ENCODE measurements around the gene CAMK2G. TPM values are rescaled to one million over a fixed set of nuclear protein-coding genes. Genes with fewer than 3 reads are reported as not detected.

CAMK2G gene
- total RNA-seq, 4 donors from 2014 or later: 34.7 to 159 (median 110) TPM

DNA sequence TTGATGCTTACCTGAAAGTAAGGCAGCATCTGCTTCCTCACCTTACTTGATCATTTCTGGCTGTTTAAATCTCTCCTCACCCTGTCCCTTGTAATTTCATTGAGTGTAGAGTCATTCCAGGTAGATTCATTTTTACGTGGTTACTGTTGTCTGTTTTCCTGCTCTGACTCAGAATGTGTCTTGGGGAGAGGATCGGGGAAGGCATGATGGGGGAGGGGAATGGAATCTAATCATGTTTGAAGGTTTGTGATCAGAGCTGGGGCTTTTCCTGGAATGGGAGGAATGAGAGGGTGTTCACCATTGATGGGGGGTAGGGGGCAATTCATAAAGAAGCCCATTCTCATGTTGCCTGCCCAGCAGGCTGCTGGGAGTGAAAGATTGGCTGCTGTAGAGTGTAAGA, 111.4 kb downstream of the CAMK2G start:
- no peaks in the 10 kb centered on the region for H3K9me3 ChIP-seq
- H3K4me3 ChIP-seq: no peak overlapping the region
- TF ChIP-seq, protein P1, sequence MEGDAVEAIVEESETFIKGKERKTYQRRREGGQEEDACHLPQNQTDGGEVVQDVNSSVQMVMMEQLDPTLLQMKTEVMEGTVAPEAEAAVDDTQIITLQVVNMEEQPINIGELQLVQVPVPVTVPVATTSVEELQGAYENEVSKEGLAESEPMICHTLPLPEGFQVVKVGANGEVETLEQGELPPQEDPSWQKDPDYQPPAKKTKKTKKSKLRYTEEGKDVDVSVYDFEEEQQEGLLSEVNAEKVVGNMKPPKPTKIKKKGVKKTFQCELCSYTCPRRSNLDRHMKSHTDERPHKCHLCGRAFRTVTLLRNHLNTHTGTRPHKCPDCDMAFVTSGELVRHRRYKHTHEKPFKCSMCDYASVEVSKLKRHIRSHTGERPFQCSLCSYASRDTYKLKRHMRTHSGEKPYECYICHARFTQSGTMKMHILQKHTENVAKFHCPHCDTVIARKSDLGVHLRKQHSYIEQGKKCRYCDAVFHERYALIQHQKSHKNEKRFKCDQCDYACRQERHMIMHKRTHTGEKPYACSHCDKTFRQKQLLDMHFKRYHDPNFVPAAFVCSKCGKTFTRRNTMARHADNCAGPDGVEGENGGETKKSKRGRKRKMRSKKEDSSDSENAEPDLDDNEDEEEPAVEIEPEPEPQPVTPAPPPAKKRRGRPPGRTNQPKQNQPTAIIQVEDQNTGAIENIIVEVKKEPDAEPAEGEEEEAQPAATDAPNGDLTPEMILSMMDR (IDR thresholded peaks at IDR 0.05): no peak
- no peak for TF ChIP-seq POLR2A (IDR thresholded peaks at IDR 0.05)
- H3K36me3 ChIP-seq: peaks cover 0 to 93% (median 5%) of the 10 kb centered on the region in 3 donors
- DNase-seq: no peak
- peaks cover 0 to 4% (median 0%) of the 10 kb centered on the region in 4 donors for H3K4me1 ChIP-seq
- no peaks in the 10 kb centered on the region for H3K27me3 ChIP-seq
- no peak overlapping the region for H3K27ac ChIP-seq

Small RNA genes lying within 50 kb of the gene (small RNA-seq; reads per million reads assigned to genes)
- gene AC022400.9 (0 reads per million in 2 donors), gene ZSWIM8-AS1 (0 reads per million in 2 donors)

Other genes starting within 250 kb of the CAMK2G start
- not detected for gene MYOZ1, start 233.1 kb downstream of the CAMK2G start, total RNA-seq
- gene SYNPO2L, start 218.5 kb downstream of the CAMK2G start, total RNA-seq: not detected
- 10 to 100 TPM; 11.6 to 23.3 (median 16.1) TPM for gene AGAP5, start 176.4 kb downstream of the CAMK2G start, total RNA-seq
- 10 to 100 TPM; 48.7 to 81.5 (median 79.9) TPM for gene SEC24C, start 130.2 kb downstream of the CAMK2G start, total RNA-seq
- 10 to 100 TPM in 3 of 4 donors, 1 to 10 TPM in 1; 9.9 to 36.8 (median 20.9) TPM for gene CHCHD1, start 92.5 kb downstream of the CAMK2G start, total RNA-seq
- 100 to 1,000 TPM in 3 of 4 donors, 10 to 100 TPM in 1; 87.5 to 345 (median 187) TPM for gene ZSWIM8, start 88.9 kb downstream of the CAMK2G start, total RNA-seq
- 10 to 100 TPM; 16.5 to 39.1 (median 27.7) TPM for gene NDST2, start 63.0 kb downstream of the CAMK2G start, total RNA-seq
- gene PLAU, start 36.6 kb upstream of the CAMK2G start, total RNA-seq: 1 to 10 TPM in 3 of 4 donors, under 1 TPM in 1; 0.53 to 6.6 (median 2.7) TPM
- gene VCL, start 123.6 kb upstream of the CAMK2G start, total RNA-seq: 100 to 1,000 TPM in 1 of 4 donors, 10 to 100 TPM in 3; 36.3 to 103 (median 61.4) TPM

Data from Peyer's patch (tissue), 4 donors.